Measurements from ENCODE around the gene ZSWIM6.
"Not testable (repeated sequence)": the region's sequence is repeated elsewhere in the genome, so short reads cannot be mapped to it uniquely, and the experiment has no call there.

Gene ZSWIM6

DNA sequence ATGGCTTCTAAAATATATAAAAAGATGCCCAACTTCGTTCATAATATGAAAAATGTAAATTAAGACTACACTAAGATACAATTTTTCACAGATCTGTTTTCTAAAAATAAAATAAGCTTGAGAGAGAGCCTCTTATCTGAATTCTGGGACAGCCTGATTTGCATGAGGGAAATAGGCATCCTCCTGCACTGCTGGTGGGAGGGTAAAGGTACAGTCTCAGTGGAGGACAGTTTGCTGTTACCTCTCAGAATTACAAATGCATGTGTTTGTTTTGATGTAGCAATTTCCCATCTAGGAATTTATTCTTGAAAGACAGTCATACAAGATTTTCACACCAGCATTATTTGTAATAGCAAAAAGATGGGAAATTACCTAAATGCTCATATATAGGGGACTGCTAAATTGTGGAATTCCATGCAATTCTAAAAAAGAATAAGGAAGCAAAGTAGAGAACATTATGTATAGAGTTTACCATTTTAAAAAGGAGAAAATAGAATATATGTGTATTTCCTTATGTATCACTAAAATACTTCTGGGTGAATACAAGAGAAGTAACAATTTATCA, 75.7 kb downstream of the ZSWIM6 start:
- DNase-seq, result no peak
- ATAC-seq, result no peak

GRCh38 chr5:61408476-61409168, 76.6 kb downstream of the ZSWIM6 start:
- peak; percentile 98 for DNase-seq
- peak; percentile 100 for ATAC-seq

GRCh38 chr5:61409568-61409967, 77.5 kb downstream of the ZSWIM6 start:
- DNase-seq (no peak), ATAC-seq (no peak)

DNA sequence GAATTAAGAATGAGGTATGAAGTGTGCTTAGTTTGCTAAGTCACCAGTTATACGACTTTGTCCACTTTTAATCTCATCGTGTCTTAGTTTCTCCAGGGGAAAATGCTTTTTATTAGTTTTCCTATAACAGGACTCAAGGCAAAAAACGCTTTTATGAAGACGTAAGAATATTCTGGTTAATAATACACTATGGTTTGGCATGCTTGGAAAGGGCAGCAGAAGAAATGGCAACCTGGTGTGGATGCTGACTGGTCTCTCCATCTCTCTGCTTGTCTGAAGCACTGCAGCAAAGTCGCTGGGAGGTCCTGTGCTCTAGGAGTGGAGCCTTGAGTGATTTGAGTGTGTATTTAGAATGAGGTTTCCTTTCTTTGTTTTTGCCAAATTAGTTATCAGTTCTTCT, 78.8 kb downstream of the ZSWIM6 start:
- ATAC-seq (no peak), DNase-seq (no peak)

DNA sequence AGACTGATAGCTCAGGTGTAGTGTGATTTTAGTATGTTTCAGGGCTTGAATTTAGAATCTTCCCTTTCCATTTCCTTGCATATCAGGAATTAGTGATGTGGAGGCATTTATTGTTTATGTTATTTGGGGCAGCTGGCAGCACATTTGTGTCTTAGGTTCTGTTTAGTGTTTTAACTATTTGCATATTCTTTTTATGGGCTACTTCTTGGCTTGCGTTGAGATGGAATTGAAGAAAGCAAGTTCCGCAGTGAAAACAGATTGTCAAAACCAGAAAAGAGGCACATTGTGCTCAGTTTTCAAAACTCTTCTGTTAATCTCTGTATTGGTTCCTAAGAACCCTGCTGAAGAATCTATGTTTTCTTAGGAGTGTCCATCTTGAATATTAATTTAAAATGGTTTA, 80.3 kb downstream of the ZSWIM6 start:
- no peak for ATAC-seq
- no peak for DNase-seq

DNA sequence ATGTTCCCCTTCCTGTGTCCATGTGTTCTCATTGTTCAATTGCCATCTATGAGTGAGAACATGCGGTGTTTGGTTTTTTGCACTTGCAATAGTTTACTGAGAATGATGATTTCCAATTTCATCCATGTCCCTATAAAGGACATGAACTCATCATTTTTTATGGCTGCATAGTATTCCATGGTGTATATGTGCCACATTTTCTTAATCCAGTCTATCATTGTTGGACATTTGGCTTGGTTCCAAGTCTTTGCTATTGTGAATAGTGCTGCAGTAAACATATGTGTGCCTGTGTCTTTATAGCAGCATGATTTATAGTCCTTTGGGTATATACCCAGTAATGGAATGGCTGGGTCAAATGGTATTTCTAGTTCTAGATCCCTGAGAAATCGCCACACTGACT, 81.1 kb downstream of the ZSWIM6 start:
- DNase-seq, ATAC-seq: not testable (repeated sequence)

- no peak for DNase-seq
- no peak for ATAC-seq
Measured at GRCh38 chr5:61414806-61415205, 82.7 kb downstream of the ZSWIM6 start.

DNA sequence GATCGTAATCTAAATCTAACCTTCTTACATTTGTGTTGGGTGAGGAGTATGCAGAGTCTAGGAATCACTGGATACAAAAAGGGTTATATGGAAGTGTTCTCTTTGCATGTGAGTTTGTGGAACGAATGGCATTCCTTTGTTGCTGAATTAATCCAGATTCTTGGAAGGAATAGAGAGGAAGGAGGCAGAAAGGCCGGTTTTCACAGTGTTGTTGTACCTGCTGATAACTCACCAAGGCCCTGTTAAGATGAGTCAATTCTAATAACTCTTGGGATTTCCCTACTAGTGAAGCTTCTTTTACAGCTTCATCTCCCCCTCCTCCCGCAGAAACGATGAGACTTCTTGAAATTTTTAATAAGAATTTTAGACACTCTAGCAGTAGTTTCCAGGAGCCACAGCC, 84.0 kb downstream of the ZSWIM6 start:
- DNase-seq, result no peak
- ATAC-seq, result peak; percentile 43

GRCh38 chr5:61416420-61416819, 84.4 kb downstream of the ZSWIM6 start:
- DNase-seq (no peak), ATAC-seq (no peak)

DNA sequence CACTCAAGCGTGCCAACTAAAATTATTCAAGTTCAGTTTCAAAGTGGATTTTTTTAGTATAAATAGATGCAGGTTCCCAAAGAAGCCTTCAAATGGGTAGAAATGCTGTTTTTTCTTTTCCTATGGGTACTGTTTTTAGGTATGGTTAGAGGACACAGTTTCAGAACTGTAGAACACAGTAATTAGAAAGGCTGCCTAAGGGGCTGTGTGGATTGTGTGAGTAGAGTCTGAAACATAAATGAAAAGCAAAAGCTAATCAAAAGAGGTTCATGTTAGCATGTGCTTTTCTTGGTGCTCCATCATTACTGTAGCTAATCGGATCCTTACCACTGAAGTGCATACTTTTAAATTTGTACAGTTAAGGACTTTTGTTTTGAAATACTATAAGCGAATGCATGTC, 85.3 kb downstream of the ZSWIM6 start:
- ATAC-seq (no peak), DNase-seq (no peak)

- DNase-seq, result no peak
- ATAC-seq, result no peak
Measured at GRCh38 chr5:61417851-61418250, 85.8 kb downstream of the ZSWIM6 start.

GRCh38 chr5:61419106-61419505, 87.0 kb downstream of the ZSWIM6 start:
- DNase-seq (no peak), ATAC-seq (no peak)

- ATAC-seq (no peak), DNase-seq (no peak)
Measured at GRCh38 chr5:61420016-61420415, 88.0 kb downstream of the ZSWIM6 start.

DNA sequence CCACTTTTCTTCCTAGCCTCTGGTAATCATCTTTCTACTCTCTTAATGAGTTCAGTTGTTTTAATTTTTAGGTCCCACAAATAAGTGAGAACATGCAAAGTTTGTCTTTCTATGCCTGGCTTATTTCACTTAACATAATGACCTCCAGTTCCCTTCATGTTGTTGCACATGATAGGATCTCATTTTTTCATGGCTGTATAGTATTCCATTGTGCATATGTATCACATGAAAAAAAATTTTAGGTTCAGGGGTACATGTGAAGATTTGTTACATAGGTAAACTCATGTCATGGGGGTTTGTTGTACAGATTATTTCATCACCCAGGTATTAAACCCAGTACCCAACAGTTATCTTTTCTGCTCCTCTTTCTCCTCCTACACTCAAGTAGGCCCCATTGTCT, 89.2 kb downstream of the ZSWIM6 start:
- not testable (repeated sequence) for ATAC-seq, DNase-seq

DNA sequence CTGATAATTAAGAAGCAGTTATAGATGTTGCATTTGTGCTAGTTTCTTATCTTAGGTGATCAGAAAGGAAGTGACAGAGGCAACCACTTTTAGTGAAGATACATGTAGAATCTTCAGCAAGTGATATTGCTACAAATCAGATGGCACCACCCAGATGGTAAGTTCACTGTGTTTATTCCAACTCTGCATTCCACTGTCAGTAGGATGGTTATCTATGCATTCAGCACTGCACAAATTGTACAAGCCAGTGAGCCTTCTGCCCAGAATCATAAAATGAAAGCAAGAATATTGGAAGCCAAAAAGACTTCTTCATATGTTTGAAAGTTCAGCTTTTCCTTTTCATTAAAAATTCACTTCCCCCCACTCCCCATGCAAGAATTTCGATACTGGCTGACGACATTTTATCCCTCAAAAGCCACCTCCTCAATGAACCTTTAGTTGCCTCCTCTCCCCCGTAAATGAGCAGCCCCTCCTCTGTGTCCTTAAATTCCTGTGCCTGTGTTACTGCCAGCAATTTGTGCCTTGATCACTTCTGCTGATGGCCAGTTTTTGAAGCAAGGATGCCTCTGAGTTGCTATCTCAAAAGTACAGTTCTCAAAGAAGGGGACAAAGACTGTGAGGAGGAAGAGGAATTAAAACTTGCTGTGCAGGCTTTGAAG, 91.6 kb downstream of the ZSWIM6 start:
- DNase-seq (no peak), ATAC-seq (no peak)

- ATAC-seq (no peak), DNase-seq (no peak)
Measured at GRCh38 chr5:61425918-61426317, 93.9 kb downstream of the ZSWIM6 start.

GRCh38 chr5:61429906-61430305, 97.8 kb downstream of the ZSWIM6 start:
- no peak for ATAC-seq
- no peak for DNase-seq

DNA sequence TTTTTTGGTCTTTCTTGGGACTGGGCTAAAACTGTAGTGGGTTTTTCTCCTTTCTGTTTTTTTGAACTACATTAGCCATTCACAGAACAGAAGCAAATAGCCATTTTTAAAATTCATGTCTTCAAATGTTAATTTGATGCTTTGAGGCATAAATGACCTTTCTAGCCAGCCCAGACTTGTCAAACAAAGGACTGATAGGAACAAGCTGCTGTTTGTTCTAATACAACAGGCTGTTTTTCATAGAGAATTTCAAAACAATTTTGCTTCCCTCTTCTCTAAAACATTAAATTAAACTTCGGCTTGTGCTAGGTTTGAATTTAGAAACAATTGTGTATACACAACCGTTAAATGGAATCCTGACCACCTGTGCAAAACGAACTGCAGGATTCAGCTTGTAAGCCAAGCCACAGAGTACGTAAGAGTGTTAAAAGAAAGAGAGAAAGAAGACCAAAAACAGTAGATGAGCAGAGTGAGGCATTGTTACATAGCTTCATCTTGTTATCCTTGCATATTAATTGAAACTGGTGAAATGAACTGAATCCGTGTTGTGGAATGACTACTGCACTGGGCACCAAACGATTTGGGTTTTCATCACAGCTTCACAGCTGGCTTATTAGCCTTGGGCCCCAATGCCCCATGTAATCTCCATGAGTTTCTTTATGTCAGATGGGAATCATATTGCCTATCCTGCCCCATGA, 100.0 kb downstream of the ZSWIM6 start:
- DNase-seq (no peak), ATAC-seq (no peak)

DNA sequence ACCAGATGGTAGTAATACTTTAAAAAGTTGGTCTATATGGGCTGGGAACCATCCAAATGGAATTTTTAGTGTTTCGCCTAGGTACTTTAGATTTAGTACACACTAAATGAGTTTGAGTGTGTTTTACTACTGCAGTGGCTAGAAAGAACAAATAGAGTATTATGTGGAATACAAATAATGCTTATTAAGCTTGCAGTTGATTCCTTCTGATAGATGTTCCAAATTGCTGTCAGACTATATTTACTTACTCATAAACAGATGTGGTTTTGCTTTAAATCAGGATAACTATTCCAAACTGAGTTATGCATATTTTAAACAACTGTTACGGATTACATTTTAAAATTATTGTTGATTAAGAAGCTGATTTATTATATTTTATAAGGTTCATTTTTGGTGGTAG, 103.3 kb downstream of the ZSWIM6 start:
- ATAC-seq (no peak), DNase-seq (no peak)

DNA sequence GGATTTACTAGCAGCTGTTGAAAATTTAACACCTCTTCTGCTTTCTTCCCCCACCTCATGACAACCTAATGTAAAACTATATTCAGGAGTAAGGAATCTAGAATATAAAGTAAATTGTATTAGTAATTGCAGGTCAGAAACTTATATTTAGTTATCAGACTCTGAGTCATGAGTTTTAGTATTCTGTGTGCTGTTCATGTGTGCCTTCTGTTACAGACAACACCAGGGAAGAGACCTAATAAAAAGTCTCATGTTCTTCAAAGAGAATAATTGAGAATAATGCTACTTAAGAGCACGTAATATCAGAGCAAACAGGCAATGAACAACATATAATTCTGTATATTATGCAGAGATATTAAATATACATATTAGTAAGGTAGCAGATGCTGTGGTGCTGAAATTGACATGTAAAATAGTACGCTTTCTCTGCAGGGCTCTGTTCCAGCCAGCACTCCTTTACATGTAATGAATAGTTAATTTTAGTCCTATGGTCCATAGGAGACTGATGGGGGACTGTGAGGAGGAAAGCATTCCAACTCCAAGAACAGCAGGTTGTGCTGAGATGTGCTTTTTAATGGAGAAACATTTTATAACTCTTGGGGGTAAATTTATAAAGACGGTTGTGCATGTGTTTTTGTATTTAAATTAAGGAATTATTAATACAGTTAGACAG, 106.4 kb downstream of the ZSWIM6 start:
- ATAC-seq (no peak), DNase-seq (no peak)

- no peak for ATAC-seq
- DNase-seq, result no peak
Measured at GRCh38 chr5:61440086-61440485, 108.0 kb downstream of the ZSWIM6 start.

- no peak for DNase-seq
- ATAC-seq, result no peak
Measured at GRCh38 chr5:61440596-61440995, 108.5 kb downstream of the ZSWIM6 start.

GRCh38 chr5:61441742-61442141, 109.7 kb downstream of the ZSWIM6 start:
- ATAC-seq (no peak), DNase-seq (no peak)

Data from stimulated activated naive CD8-positive, alpha-beta T cell treated with anti-CD3 and anti-CD28 coated beads, Interleukin-15, Interleukin-2, amounts not matched to agents 100 U/mL and 50 U/mL, for 24 hours (primary cell).